HG03354 (cell line): ENCODE data around the gene CHRDL2.
"Not testable (repeated sequence)": the region's sequence is repeated elsewhere in the genome, so short reads cannot be mapped to it uniquely, and the experiment has no call there.

ENCODE experiments used
- ATAC-seq: cut with Tn5 transposase; IDR thresholded peaks from one replicate; pipeline ENCODE4 v1.9.1; 2021; ENCODE audit warnings: mild to moderate bottlenecking; ENCODE audit not compliant: unreplicated experiment, poor library complexity, severe bottlenecking

Gene CHRDL2

DNA sequence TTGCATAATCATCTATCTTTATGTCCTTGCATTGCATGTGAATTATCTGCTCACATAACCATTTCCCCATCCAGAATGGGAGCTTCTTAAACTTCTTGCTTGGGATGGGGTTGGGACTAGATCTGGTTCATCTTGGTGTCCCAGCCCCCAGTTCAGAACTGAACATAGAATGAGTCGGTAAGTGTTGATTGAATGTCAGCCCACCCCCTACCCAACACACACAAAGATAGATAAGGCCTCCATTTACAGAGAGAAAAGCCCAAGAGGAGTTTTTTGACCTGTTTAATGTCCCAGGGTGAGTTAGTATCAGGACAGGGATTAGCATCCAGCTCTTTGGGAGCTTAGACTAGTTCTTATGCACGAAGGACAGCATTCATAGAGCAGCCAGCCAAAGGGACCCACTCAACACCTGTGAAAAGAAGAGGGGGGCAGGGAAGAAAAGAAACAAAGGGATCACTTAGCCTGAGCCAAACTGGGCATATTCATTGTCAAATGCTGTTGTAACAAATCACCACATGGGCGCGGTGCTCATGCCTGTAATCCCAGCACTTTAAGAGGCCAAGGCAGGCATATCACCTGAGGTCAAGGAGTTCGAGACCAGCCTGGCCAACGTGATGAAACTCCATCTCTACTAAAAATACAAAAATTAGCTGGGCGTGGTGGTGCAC lies 57.4 kb downstream of the CHRDL2 start:
- no peak for ATAC-seq

DNA sequence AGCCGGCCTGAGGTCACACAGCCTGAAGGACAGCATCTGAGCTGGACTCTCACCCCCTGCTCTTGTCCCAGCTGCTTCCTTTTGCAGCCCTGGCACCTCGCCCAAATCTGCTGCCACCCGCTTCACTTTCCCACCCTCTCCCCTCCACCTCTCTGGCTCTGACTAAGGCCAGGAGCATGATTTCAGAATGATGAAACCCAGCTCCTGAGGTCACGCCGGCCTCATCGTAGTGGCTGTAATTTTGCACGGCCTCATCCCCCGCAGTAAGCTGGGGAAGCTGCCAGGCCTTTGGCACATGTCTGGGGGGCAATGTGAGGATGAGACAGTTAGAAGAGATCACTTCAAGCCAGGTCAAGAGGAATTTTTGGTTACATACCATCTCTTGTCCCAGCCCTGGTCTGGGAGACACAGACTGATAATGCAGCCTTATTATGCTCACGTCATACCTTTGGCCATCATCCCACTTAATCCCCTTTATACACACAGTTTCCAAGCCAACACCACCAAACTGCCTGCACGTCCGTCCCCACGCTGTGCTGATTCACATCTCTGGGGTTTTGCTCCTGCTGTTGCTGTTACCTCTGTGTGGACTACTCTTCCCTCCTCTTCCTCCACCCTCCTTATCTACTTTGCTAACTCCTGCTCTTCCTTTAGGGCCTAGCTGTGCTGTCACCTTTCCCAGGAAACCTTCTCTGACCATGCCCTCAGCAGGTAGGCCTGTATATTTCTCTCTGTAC lies 58.1 kb downstream of the CHRDL2 start:
- ATAC-seq: no peak

GRCh38 chr11:74672332-74672955 lies 58.8 kb downstream of the CHRDL2 start:
- ATAC-seq: no peak

GRCh38 chr11:74671520-74672196 lies 59.6 kb downstream of the CHRDL2 start:
- ATAC-seq: no peak

DNA sequence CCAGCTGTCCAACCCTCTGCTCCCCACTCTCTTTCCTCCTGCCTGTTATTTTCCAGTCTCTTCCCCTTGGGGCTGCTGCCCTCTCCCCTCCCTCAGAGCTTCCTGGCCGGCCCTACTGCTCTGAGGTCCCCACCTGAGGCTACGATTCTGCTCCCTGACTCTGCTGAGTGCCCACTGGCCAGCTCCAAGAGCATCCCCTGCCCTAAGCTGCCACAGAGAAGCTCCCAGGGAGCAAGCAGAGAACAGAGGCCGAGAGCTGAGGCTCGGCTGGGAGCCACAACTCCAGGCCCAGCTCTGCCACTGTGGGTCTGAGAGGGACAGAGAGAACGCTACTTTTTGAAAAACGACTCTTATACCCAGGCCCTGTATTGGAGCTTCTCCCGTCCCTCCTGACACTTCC lies 61.1 kb downstream of the CHRDL2 start:
- no peak for ATAC-seq

- no peak for ATAC-seq
Measured at GRCh38 chr11:74669211-74670160, 61.7 kb downstream of the CHRDL2 start.

DNA sequence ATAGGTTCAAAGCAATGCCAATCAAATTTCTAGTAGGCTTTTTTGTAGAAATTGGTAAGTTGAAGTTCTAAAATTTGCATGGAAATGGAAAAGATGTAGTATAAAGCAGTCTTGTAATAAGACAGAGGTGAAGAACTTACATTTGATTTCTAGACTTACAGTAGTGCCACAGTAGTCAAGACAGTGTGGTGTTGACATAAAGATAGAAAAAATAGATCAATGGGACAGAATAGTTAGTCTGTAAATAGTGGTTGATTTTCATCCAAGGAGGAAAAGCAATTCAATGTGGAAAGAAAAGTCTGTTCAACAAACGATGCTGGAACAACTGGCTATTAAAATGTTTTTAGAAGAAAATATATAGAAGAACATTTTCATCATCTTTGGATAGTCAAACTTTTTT lies 67.9 kb downstream of the CHRDL2 start:
- no peak for ATAC-seq

DNA sequence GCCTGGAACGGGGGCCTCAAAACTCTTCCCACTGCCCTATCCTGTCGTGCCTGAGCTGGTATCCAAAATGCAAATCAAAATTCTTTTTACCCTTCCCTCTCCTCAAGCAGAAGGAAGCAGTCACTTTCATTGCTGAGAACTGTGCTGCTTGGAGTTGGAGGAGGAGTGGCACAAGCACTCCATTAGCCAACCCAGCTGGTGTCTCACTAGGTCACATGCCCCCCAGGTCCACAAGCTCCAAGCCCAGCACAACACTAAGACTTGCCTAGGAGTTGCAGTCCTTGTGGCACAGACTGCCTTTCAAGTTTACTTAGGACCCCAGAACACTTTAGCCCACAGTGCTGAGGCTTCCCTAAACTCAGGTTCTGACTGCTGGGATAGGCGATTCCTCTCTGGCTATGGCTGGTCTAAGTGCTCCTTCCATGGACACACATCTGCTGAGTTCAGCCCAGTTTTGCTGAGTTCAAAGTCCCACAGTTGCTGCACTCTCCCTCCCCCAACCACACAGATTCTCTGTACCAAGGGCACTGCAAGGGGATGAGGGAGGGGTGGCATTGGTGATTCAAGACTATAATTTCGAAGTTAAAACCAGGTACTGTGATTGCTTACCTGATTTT lies 68.6 kb downstream of the CHRDL2 start:
- ATAC-seq: no peak

DNA sequence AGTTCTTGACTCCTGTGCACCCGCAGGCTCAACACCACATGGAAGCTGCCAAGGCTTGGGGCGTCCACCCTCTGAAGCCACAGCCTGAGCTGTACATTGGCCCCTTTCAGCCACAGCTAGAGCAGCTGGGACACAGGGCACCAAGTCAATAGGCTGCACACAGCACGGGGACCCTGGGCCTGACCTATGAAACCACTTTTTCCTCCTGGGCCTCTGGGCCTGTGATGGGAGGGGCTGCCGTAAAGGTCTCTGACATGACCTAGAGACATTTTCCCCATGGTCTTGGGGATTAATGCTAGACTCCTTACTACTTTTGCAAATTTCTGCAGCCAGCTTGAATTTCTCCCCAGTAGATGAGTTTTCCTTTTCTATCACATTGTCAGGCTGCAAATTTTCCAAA lies 72.1 kb downstream of the CHRDL2 start:
- not testable (repeated sequence) for ATAC-seq

DNA sequence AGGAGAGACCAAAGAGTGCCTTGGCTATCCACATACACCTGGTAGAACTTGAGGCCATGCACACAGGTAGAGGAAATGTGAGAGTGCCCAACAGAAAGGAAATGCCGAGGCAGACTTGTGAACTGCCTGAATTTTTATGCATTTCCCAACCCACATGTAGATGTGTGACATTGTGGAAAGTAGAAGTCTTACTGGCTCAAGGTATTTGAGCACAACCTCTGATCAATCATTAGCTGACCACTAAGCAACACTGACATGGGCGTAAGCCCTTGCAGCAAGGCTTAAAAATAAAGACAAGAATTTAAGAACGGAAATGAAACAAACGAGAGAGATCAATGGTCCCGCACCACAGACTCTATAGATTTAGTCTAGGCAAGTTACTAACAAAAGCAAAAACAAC lies 76.2 kb downstream of the CHRDL2 start:
- ATAC-seq: no peak

- no peak for ATAC-seq
Measured at GRCh38 chr11:74650498-74650897, 80.7 kb downstream of the CHRDL2 start.

- ATAC-seq: no peak
Measured at GRCh38 chr11:74648894-74649293, 82.3 kb downstream of the CHRDL2 start.

GRCh38 chr11:74647831-74648230 lies 83.4 kb downstream of the CHRDL2 start:
- ATAC-seq: no peak

DNA sequence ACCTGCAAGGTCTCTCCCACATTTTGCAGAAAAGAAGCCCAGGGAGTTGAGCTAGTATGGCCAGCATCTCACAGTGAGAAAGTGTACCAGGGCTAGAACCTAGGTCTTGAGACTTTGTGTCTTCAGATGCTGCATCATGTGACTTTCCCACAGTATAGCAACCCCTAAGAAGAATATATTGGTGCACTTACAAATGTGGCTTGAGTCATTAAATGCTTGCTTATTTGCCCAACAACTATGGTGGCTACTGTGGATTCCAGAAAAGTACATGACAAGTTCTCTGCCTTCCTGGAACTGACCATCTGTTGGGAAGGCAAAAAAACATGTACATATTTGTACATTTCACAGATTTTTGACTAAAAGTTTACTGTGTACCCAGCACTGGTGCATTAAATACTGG lies 83.8 kb downstream of the CHRDL2 start:
- ATAC-seq: no peak

GRCh38 chr11:74646954-74647353 lies 84.3 kb downstream of the CHRDL2 start:
- no peak for ATAC-seq
